ENCODE data around the gene SIGLEC9.

GRCh38 chr19:51141181-51141580 is 16.5 kb downstream of the SIGLEC9 start:
- TF ChIP-seq EZH2 (IDR thresholded peaks at IDR 0.05) (no peak), POLR2AphosphoS5 (IDR thresholded peaks at IDR 0.05; ENCODE audit: borderline replicate concordance, low read depth, low read length) (no peak), FOXP2 (optimal IDR thresholded peaks at IDR 0.05; ENCODE audit: control extremely low read depth, extremely low read length, insufficient read depth) (no peak)

All from SK-N-MC (cell line).